Motor neuron (in vitro differentiated cells): ENCODE data around the gene PDP2. TPM values are rescaled to one million over a fixed set of nuclear protein-coding genes. Genes with fewer than 3 reads are reported as not detected.

Experiments
- ATAC-seq, 8 experiments: fragments of 200-7000 bp; cut with Tn5 transposase; replicated peaks in 6 of 8; 2 replicates each; pipeline ENCODE4 v1.8.0; 2021; ENCODE audit warnings: mild to moderate bottlenecking in 8 of 8, moderate library complexity in 8 of 8
- H3K27ac ChIP-seq, 2 donors: fragments of 250-450 bp; sonication (Bioruptor Pico); 2 replicates each; pipeline ENCODE4 v1.9.0; 2021; ENCODE audit warnings: antibody characterized with exemption in 2 of 2, mild to moderate bottlenecking in 2 of 2, moderate library complexity in 1 of 2
- H3K4me1 ChIP-seq, 2 donors: fragments of 250-450 bp; sonication (Bioruptor Pico); replicated peaks in 1 of 2; 2 replicates each; pipeline ENCODE4 v1.6.1; 2021; ENCODE audit warnings: antibody characterized with exemption in 2 of 2, mild to moderate bottlenecking in 2 of 2, moderate library complexity in 1 of 2
- H3K4me3 ChIP-seq, 5 donors: fragments of 250-450 bp; sonication (Bioruptor Pico); 2 replicates each; pipeline ENCODE4 v1.9.0; 2021; ENCODE audit warnings: antibody characterized with exemption in 5 of 5, mild to moderate bottlenecking in 5 of 5, moderate library complexity in 4 of 5
- WGBS, 10 experiments: fragments of 450-650 bp; shearing (Covaris generic); methylation state at CpG; one replicate each; pipeline ENCODE4 v1.0.0; 2022; 5-methylcytosine and 5-hydroxymethylcytosine counted together
- in situ Hi-C, 9 experiments: fragments of 400-800 bp; cut with MboI; loops; one replicate each; pipeline ENCODE4 v1.15.0; 2021; ENCODE audit warnings: low sequenced_read_pairs in 9 of 9, low pct_unique_long_range_greater_than_20kb in 2 of 9; ENCODE audit not compliant: unreplicated experiment in 9 of 9
- total RNA-seq, 8 experiments: library from RNA; unstranded; fragments of 300-600 nt; gene quantifications; 2 replicates each; pipeline versions ENCODE4 v1.2.3 to v1.2.4, GENCODE V29; 2022

Gene PDP2
- total RNA-seq, 8 experiments from 2014 or later: 4.3 to 19.0 (median 8.5) TPM

DNA sequence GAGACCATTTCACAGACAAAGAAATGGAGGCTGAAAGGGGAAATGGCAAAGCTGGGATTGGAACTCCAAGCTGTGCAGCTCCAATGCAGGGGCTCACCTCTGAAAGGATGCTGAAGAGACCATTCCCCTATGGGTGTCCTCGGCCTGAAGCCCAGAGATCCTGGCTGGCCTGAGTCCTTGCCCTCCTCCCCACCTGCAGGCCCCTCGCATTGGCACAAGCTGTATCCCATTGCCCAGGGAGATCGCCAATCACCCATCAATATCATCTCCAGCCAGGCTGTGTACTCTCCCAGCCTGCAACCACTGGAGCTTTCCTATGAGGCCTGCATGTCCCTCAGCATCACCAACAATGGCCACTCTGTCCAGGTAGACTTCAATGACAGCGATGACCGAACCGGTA, 33.5 kb upstream of the PDP2 start:
- H3K4me1 ChIP-seq: no peaks in the 10 kb centered on the region

DNA sequence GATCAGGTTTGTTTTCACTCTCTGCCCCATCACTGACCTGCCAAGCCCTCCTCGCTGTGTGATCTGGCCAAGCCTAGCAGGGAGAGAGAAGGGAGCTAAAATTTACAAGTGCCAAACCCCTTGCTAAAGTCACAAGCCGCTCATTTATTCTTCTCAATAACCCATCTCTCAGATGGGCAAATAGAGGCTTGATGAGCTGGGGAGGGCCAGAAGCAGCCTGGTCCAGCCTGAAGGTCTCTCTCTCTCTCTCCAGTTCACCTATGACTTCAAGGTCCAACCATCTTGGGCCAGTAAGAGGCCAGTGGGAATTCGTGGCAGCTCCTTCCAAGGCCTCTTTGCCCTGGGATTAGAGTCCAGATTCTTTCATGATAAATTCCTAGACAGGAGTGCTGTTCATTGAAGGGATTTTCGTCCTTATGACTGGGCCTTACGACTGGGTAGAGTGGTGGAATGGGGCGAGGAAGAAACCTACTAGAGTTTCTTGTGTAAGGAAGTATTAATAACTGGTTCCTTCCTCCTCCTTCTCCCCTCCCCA, 32.7 kb upstream of the PDP2 start:
- in situ Hi-C loops: no loop called here
- WGBS, 10 experiments: 18 to 60% (median 42%) methylated on average over 1 to 6 of the region's 6 CpGs; no CpG with 5 or more reads in 2 of the 10 experiments
- H3K4me1 ChIP-seq: no peaks in the 10 kb centered on the region
- H3K4me3 ChIP-seq: no peak overlapping the region
- ATAC-seq: no peak
- no peak overlapping the region for H3K27ac ChIP-seq

More for the DNA sequence above, 33.5 kb upstream of the PDP2 start:
- 20 to 89% (median 60%) methylated on average over 1 to 3 of the region's 6 CpGs; no CpG with 5 or more reads in 6 of the 10 experiments for WGBS, 10 experiments
- H3K4me3 ChIP-seq: no peak overlapping the region
- in situ Hi-C loops: no loop called here
- H3K27ac ChIP-seq: no peak overlapping the region
- no peak for ATAC-seq

DNA sequence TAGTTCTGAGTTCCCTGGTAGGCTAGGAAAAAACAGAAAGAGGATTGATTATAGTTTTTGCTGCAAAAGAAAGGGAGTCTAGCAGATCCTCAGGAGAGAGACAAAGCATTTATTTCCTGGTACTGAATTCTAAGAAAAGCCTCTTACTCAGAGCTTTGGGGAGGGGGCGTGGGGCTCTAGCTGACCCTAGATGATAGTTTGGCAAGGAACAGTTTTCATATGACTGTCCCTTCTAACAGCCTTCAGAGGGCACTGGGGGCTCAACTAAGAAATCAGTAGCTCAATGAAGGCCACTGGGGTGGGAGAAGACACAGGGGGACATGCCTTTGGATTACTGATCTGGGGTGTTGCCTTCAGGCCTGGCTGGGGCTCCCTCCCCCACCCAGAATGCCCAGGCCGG, 32.1 kb upstream of the PDP2 start:
- ATAC-seq: no peak
- H3K4me1 ChIP-seq: no peaks in the 10 kb centered on the region
- 0 to 50% (median 8%) methylated on average over 1 of the region's 2 CpGs; no CpG with 5 or more reads in 6 of the 10 experiments for WGBS, 10 experiments
- in situ Hi-C loops: no loop called here
- no peak overlapping the region for H3K27ac ChIP-seq
- no peak overlapping the region for H3K4me3 ChIP-seq

DNA sequence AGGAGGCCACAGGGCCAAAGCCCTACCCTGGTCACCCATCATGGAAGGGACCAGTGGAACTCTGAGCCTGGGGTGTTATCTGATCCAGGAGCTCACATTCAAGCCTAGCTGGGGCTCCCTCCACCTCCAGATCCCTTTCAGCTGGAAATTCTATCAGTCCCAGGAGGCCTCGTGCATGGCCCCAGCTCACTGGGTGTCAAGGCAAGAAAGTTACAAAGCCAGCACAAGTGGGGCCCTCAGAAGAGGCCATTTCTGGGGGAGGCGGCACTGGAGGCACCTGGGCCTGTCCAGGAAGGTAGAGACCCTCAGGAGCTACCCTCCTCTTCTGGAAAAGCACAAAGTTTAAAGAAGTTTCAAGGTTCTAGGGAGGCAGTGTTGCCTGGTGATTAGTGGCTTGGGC, 31.3 kb upstream of the PDP2 start:
- WGBS, 10 experiments: 40 to 67% (median 50%) methylated on average over 1 of the region's 2 CpGs; no CpG with 5 or more reads in 5 of the 10 experiments
- no peak for ATAC-seq

DNA sequence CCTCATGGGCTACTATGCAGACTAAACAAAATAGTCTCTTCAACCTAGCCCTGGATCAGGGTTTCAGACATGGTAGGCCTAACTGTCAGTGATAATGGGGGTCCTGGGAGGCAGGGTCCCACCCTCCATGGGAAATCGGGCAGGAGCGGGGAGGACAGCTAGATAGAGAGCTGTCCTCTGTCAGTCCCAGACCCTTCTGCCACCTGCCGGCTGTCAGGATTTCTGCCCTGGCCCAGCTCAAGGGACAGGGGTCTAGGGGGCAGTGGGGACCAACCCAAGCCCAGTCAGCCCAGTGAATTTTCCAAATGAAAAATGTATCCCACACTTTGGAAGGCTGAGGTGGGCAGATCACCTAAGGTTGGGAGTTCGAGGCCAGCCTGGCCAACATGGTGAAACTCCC, 30.8 kb upstream of the PDP2 start:
- H3K27ac ChIP-seq: no peak overlapping the region
- H3K4me1 ChIP-seq: no peaks in the 10 kb centered on the region
- WGBS, 10 experiments: 83 to 90% methylated on average over 1 to 2 of the region's 4 CpGs; no CpG with 5 or more reads in 8 of the 10 experiments
- in situ Hi-C loops: no loop called here
- no peak for ATAC-seq
- H3K4me3 ChIP-seq: no peak overlapping the region

More for the DNA sequence above, 31.3 kb upstream of the PDP2 start:
- in situ Hi-C loops: no loop called here
- Histone ChIP-seq H3K4me1 (no peaks in the 10 kb centered on the region), H3K27ac (no peak overlapping the region), H3K4me3 (no peak overlapping the region)

DNA sequence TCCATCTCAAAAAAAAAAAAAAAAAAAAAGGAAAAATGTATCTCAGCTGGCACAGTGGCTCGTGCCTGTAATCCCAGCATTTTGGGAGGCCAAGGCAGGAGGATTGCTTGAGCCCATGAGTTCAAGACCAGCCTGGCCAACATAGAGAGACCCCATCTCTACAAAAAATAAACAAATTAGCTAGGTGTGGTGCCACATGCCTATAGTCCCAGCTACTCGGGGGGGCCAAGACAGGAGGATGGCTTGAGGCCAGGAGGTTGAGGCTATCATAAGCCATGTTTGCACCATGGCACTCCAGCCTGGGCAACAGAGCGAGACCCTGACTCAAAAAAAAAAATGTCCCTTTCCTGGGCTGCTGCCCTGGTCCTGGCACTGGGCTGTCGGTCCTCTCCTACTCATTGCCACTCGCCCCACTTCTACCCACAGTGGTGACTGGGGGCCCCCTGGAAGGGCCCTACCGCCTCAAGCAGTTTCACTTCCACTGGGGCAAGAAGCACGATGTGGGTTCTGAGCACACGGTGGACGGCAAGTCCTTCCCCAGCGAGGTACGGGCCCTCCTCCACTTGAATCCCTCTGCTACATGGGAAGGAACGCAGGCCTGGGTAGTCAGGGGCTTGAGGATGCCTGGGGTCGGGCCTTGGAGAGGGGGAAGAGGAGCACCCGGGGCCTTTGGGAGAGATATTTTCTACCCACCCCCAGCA, 30.1 kb upstream of the PDP2 start:
- 70 to 100% (median 80%) methylated on average over 1 to 2 of the region's 14 CpGs; no CpG with 5 or more reads in 5 of the 10 experiments for WGBS, 10 experiments
- no peak for ATAC-seq
- Histone ChIP-seq H3K4me1 (no peaks in the 10 kb centered on the region), H3K27ac (no peak overlapping the region), H3K4me3 (no peak overlapping the region)
- in situ Hi-C loops: loop anchor here in 5 of 9 experiments (25.0 kb wide), 2 partner anchors 238 to 438 kb away; partner anchors contain the start of gene CMTM3 (in 1 of the 5)

DNA sequence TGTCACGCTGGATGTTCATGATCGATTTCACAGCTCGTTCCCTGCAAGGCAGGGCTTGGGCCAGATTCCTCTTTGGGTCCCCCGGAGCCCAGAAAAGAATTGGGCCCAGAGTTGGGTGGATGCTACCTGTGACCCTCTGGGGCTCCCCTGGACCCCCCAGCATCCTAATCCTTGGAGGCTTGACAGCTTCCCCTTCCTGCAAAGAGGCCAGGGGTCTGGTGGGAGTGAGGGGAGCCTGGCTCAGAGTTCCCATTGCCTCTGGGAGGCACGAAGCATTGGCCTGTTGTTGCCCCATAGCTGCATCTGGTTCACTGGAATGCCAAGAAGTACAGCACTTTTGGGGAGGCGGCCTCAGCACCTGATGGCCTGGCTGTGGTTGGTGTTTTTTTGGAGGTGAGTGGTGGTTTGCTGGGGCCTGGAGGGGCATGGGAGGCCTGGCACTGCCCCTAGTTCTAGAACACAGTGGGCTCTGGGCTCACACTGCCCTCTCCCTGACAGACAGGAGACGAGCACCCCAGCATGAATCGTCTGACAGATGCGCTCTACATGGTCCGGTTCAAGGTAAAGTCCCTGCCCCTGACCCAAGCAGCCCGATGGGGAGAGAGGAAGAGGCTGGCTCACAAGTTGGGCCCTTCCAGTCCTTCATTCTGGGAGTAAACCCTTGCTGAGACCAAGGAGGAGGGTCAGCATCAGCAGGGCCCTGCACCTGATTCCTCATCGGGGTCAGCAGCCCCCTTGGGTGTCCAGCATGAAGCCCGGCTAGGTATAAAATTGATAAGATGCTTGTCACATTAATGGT, 28.9 kb upstream of the PDP2 start:
- ATAC-seq: no peak
- H3K27ac ChIP-seq: no peak overlapping the region
- WGBS, 10 experiments: 55 to 87% (median 75%) methylated on average over 3 to 9 of the region's 13 CpGs; no CpG with 5 or more reads in 2 of the 10 experiments
- in situ Hi-C loops: loop anchor here in 5 of 9 experiments (25.0 kb wide), 2 partner anchors 239 to 439 kb away; partner anchors contain the start of gene CMTM3 (in 1 of the 5)
- H3K4me1 ChIP-seq: no peaks in the 10 kb centered on the region
- H3K4me3 ChIP-seq: no peak overlapping the region

DNA sequence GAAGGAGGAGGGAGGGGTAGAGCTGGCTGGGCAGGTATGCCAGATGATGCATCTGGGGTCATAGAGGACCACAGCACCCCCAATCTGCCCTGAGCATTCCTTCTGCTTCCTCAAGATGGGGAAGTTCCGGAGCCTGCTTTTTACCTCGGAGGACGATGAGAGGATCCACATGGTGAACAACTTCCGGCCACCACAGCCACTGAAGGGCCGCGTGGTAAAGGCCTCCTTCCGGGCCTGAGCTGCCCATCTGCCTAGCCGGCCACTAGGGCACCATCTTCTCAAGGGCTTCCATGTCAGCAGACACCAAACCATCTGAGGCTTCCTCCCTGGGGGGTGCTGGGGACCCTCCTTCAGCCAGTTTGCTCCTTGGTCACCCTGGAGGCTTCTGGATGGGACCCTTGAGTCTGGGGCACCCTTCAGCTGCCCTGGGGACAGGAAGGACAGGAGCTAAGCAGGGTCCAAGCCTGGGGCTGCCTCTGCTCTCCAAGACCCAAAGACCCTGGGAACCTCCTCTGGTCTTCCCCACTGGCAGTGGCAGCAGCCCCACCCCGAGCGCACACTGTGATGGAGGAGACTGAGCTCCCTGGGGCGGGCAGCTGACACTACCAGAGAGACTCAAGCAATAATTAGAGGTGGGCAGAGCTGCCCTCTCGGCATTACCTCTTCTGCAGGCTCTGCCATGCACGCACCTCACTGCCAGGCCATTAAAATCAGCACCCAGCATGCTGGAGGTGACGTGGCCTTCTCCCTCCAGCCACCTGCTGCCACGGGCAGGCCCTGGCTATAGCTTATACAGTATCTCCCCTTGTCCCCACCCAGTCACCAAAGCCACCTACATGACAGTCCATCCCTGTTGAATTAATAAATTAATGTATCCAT, 26.8 kb upstream of the PDP2 start:
- ATAC-seq: no peak
- H3K4me1 ChIP-seq: no peaks in the 10 kb centered on the region
- H3K4me3 ChIP-seq: no peak overlapping the region
- 60 to 94% (median 83%) methylated on average over 1 to 6 of the region's 15 CpGs; no CpG with 5 or more reads in 5 of the 10 experiments for WGBS, 10 experiments
- H3K27ac ChIP-seq: no peak overlapping the region
- in situ Hi-C loops: loop anchor here in 5 of 9 experiments (25.0 kb wide), 2 partner anchors 241 to 441 kb away; partner anchors contain the start of gene CMTM3 (in 1 of the 5)

DNA sequence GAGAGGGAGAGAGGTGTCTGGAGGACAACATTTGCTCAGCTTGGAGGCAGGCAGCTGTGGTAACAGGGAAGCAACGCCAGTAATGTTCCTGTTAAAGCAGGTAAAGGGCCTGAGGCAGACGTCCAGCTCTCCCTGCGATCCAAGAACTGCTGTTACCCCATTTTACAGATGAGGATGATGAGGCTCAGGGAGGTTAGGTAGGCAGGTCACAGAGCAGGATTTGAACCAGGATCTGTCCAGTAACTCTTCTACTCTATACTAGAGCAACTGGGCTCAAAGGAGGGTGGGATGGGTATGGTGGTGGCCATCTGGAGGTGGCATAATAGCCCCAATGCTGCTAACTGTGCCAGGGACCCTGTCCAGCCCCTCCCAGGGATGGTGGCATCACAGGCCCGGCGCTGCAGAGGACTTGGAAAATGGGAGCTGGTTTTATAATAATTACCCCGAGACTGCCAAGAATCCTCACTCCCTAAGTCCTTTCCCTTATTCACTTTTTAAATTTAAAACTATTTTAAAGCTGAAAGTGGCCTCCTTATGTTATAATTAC, 24.1 kb upstream of the PDP2 start:
- in situ Hi-C loops: loop anchor here in 5 of 9 experiments (25.0 kb wide), 2 partner anchors 244 to 444 kb away; partner anchors contain the start of gene CMTM3 (in 1 of the 5)
- Histone ChIP-seq H3K4me1 (no peaks in the 10 kb centered on the region), H3K4me3 (no peak overlapping the region), H3K27ac (no peak overlapping the region)
- 62 to 100% (median 78%) methylated on average over 1 to 5 of the region's 6 CpGs; no CpG with 5 or more reads in 4 of the 10 experiments for WGBS, 10 experiments
- no peak for ATAC-seq

DNA sequence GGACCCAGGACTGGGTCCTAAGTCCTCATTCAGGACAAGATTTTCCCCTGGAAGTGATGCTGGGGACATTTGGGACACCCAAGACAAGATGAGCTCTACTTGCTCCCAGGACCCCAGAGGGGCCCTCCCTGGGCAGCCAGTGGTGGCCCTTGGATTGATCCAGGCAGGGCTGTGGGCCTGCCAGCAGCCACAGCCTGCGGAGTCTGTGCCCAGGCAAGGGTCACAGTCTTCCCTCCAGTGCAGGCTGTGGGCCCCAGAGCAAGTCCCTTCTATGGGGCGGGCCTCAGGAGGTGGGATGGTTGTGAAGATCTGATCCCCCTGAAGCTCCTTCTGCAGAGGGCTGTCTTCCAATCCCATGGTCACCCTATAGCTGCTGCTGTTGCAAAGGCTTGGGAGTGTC, 23.5 kb upstream of the PDP2 start:
- Histone ChIP-seq H3K4me3 (no peak overlapping the region), H3K27ac (no peak overlapping the region), H3K4me1 (no peaks in the 10 kb centered on the region)
- in situ Hi-C loops: loop anchor here in 5 of 9 experiments (25.0 kb wide), 2 partner anchors 244 to 444 kb away; partner anchors contain the start of gene CMTM3 (in 1 of the 5)
- 57 to 88% (median 76%) methylated on average over 1 to 2 of the region's 2 CpGs; no CpG with 5 or more reads in 6 of the 10 experiments for WGBS, 10 experiments
- ATAC-seq: no peak

DNA sequence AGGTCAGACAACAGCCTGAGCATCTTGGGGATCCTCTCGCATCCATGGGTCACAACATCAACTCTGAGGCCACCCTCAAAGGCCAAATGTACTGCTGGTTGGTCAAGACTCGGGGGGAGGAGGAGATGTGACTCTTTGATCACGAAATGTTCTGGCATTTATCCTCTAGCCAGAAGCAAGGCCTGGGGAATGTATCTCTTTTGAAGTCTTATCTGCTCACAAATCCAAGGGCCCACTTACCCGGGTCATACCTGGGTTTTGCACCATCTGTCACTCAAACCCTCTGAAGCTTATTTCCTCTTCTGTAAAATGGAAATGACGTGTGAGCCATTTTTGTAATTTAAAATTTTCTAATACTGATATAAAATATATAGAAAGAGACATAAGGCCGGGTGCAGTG, 22.9 kb upstream of the PDP2 start:
- no peaks in the 10 kb centered on the region for H3K4me1 ChIP-seq
- ATAC-seq: no peak
- H3K27ac ChIP-seq: no peak overlapping the region
- no peak overlapping the region for H3K4me3 ChIP-seq
- WGBS, 10 experiments: 37 to 80% (median 59%) methylated on average over 1 to 4 of the region's 6 CpGs; no CpG with 5 or more reads in 2 of the 10 experiments
- in situ Hi-C loops: loop anchor here in 5 of 9 experiments (25.0 kb wide), 2 partner anchors 245 to 445 kb away; partner anchors contain the start of gene CMTM3 (in 1 of the 5)
